ENCODE data around the gene GIGYF2.

DNA sequence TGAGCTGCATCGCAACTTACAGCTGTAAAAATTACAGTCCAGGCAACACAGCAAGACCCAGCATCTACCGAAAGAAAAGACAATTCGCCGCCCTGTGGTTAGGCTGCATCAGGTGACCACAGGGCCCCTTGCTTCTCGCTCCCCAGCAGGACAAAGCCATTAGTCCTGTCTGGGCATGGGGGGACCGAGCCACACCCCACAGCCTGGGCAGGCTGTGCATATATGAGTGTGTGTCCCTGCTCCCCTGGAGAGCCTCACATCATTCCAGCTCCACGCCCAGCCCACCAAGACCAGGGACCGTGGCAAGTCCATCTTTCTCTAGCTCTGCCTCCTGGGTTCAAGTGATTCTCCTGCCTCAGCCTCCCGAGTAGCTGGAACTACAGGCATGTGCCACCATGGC is 206.9 kb downstream of the GIGYF2 start:
- TF ChIP-seq, protein P1, sequence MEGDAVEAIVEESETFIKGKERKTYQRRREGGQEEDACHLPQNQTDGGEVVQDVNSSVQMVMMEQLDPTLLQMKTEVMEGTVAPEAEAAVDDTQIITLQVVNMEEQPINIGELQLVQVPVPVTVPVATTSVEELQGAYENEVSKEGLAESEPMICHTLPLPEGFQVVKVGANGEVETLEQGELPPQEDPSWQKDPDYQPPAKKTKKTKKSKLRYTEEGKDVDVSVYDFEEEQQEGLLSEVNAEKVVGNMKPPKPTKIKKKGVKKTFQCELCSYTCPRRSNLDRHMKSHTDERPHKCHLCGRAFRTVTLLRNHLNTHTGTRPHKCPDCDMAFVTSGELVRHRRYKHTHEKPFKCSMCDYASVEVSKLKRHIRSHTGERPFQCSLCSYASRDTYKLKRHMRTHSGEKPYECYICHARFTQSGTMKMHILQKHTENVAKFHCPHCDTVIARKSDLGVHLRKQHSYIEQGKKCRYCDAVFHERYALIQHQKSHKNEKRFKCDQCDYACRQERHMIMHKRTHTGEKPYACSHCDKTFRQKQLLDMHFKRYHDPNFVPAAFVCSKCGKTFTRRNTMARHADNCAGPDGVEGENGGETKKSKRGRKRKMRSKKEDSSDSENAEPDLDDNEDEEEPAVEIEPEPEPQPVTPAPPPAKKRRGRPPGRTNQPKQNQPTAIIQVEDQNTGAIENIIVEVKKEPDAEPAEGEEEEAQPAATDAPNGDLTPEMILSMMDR (IDR thresholded peaks at IDR 0.05; ENCODE audit: low read length), result no peak
- no peak for TF ChIP-seq EZH2 (optimal IDR thresholded peaks at IDR 0.05; ENCODE audit: low read depth, low read length)
